Ishikawa (cell line): ENCODE data around the gene ZFAND3.

Experiments used
- CEBPB ChIP-seq: IDR thresholded peaks from 2 replicates; pipeline ENCODE4 v1.6.1; 2012
- CREB1 ChIP-seq: IDR thresholded peaks from 2 replicates; pipeline ENCODE4 v1.6.1; 2012; ENCODE audit warnings: low read depth
- EGR1 ChIP-seq: IDR thresholded peaks from 2 replicates; pipeline ENCODE4 v1.6.1; 2012
- EP300 ChIP-seq: IDR thresholded peaks from 2 replicates; pipeline ENCODE4 v1.6.1; 2012; ENCODE audit warnings: borderline replicate concordance
- FOXM1 ChIP-seq: IDR thresholded peaks from 2 replicates; pipeline ENCODE4 v1.6.1; 2012; ENCODE audit warnings: low read depth, borderline replicate concordance
- MAX ChIP-seq: IDR thresholded peaks from 2 replicates; pipeline ENCODE4 v1.6.1; 2012
- NFIC ChIP-seq: IDR thresholded peaks from 2 replicates; pipeline ENCODE4 v1.6.1; 2012
- RAD21 ChIP-seq: IDR thresholded peaks from 2 replicates; pipeline ENCODE4 v1.6.1; 2012; ENCODE audit warnings: low read depth
- TAF1 ChIP-seq: IDR thresholded peaks from 2 replicates; pipeline ENCODE4 v1.6.1; 2012; ENCODE audit warnings: low read depth, mild to moderate bottlenecking
- TCF12 ChIP-seq: IDR thresholded peaks from 2 replicates; pipeline ENCODE4 v1.6.1; 2012; ENCODE audit warnings: low read depth
- TEAD4 ChIP-seq: IDR thresholded peaks from 2 replicates; pipeline ENCODE4 v1.6.1; 2012
- YY1 ChIP-seq: IDR thresholded peaks from 2 replicates; pipeline ENCODE4 v1.6.1; 2012; ENCODE audit warnings: low read depth
- ZBTB7A ChIP-seq: IDR thresholded peaks from 2 replicates; pipeline ENCODE4 v1.6.1; 2012; ENCODE audit warnings: low read depth
- TF ChIP-seq, protein P1 (sequence below): IDR thresholded peaks from 2 replicates; pipeline ENCODE4 v1.6.1; 2012; ENCODE audit warnings: low read depth, mild to moderate bottlenecking
- TF ChIP-seq, protein P2 (sequence below): IDR thresholded peaks from 2 replicates; pipeline ENCODE4 v1.6.1; 2012

The ZFAND3 gene

GRCh38 chr6:37904590-37904989 is 85.1 kb downstream of the ZFAND3 start:
- TF ChIP-seq EP300 (no peak), TEAD4 (no peak), YY1 (no peak), CEBPB (no peak), NFIC (no peak), RAD21 (no peak), ZBTB7A (no peak), TAF1 (no peak), CREB1 (no peak), EGR1 (no peak), MAX (no peak), FOXM1 (no peak), TCF12 (no peak)
- TF ChIP-seq, protein P1, sequence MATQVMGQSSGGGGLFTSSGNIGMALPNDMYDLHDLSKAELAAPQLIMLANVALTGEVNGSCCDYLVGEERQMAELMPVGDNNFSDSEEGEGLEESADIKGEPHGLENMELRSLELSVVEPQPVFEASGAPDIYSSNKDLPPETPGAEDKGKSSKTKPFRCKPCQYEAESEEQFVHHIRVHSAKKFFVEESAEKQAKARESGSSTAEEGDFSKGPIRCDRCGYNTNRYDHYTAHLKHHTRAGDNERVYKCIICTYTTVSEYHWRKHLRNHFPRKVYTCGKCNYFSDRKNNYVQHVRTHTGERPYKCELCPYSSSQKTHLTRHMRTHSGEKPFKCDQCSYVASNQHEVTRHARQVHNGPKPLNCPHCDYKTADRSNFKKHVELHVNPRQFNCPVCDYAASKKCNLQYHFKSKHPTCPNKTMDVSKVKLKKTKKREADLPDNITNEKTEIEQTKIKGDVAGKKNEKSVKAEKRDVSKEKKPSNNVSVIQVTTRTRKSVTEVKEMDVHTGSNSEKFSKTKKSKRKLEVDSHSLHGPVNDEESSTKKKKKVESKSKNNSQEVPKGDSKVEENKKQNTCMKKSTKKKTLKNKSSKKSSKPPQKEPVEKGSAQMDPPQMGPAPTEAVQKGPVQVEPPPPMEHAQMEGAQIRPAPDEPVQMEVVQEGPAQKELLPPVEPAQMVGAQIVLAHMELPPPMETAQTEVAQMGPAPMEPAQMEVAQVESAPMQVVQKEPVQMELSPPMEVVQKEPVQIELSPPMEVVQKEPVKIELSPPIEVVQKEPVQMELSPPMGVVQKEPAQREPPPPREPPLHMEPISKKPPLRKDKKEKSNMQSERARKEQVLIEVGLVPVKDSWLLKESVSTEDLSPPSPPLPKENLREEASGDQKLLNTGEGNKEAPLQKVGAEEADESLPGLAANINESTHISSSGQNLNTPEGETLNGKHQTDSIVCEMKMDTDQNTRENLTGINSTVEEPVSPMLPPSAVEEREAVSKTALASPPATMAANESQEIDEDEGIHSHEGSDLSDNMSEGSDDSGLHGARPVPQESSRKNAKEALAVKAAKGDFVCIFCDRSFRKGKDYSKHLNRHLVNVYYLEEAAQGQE: no peak
- TF ChIP-seq, protein P2, sequence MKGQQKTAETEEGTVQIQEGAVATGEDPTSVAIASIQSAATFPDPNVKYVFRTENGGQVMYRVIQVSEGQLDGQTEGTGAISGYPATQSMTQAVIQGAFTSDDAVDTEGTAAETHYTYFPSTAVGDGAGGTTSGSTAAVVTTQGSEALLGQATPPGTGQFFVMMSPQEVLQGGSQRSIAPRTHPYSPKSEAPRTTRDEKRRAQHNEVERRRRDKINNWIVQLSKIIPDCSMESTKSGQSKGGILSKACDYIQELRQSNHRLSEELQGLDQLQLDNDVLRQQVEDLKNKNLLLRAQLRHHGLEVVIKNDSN: no peak

DNA sequence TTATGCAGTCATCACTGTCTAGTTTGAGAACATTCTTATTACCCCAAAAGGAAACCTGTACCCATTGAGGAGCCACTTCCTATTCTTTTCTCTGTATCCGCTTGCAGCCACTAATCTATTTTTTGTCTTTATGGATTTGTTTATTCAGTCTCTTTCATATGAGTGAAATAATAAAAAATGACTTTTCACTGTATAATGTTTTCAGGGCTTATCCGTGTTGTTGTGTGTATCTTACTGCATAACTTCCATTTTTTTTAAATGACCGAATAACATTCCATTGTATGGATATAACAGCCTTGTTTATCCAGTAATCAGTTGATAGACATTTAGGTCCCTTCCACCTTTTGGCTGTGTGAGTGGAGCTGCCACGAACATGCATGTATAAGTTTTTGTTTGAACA is 86.6 kb downstream of the ZFAND3 start:
- TF ChIP-seq EGR1 (no peak), TCF12 (no peak), EP300 (no peak), MAX (no peak)
- TF ChIP-seq, protein P1: no peak

GRCh38 chr6:37910998-37911397 is 91.5 kb downstream of the ZFAND3 start:
- TF ChIP-seq CEBPB (no peak), ZBTB7A (no peak), RAD21 (no peak), EP300 (no peak), NFIC (no peak), FOXM1 (no peak), MAX (no peak), TEAD4 (no peak), TCF12 (no peak)
- TF ChIP-seq, protein P2: no peak
- TF ChIP-seq, protein P1: no peak

GRCh38 chr6:37913210-37913609 is 93.7 kb downstream of the ZFAND3 start:
- TF ChIP-seq CREB1 (no peak), RAD21 (no peak), TEAD4 (no peak), FOXM1 (no peak), EP300 (no peak), NFIC (no peak), MAX (no peak), TAF1 (no peak), TCF12 (no peak), YY1 (no peak)
- TF ChIP-seq, protein P1: no peak
- TF ChIP-seq, protein P2: no peak
